ENCODE results near the gene SSR1. TPM values are rescaled to one million over a fixed set of nuclear protein-coding genes. Genes with fewer than 3 reads are reported as not detected.
A peak's percentile ranks its signal among the peaks of the same experiment; 100 is the strongest.

SSR1 gene
- total and polyA plus RNA-seq, 2 of the 13 experiments (the other 11 are each of a cell fraction or from before 2014, with no cell fraction given) = 203 to 243 TPM

- TF ChIP-seq, protein P1, sequence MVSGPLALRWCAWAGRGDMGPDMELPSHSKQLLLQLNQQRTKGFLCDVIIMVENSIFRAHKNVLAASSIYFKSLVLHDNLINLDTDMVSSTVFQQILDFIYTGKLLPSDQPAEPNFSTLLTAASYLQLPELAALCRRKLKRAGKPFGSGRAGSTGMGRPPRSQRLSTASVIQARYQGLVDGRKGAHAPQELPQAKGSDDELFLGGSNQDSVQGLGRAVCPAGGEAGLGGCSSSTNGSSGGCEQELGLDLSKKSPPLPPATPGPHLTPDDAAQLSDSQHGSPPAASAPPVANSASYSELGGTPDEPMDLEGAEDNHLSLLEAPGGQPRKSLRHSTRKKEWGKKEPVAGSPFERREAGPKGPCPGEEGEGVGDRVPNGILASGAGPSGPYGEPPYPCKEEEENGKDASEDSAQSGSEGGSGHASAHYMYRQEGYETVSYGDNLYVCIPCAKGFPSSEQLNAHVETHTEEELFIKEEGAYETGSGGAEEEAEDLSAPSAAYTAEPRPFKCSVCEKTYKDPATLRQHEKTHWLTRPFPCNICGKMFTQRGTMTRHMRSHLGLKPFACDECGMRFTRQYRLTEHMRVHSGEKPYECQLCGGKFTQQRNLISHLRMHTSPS (CRISPR knock-in tag; IDR thresholded peaks at IDR 0.05; ENCODE audit: low read depth) = peak; percentile 65; the same call in 1 of the 2 replicates
- TF ChIP-seq ELF3 (CRISPR knock-in tag; IDR thresholded peaks at IDR 0.05) (peak; percentile 61; the same call in 1 of the 2 replicates), STAT6 (CRISPR knock-in tag; IDR thresholded peaks at IDR 0.05; ENCODE audit: borderline replicate concordance) (no peak)
Observed at GRCh38 chr6:7341989-7342742, 29.2 kb upstream of the SSR1 start (continued).

DNA sequence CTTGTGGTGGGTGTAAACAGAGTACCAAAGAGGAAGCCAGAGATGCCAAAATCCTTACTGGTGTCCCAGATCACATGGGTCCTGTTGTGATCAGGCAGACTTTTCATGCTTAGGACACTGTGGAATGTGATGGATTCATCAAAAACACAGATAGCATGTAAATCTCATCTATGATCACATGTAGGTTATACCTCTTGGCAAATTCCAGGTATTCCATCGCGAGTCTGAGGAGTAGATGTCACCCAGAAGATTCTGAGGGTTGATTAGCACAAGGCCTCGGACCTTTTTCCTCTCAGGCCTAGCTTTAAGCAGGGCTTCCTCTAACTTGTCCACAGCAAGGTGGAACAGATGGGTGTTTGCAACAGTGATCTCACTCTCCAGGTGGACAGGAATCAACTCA, 28.3 kb upstream of the SSR1 start:
- Histone ChIP-seq H3K36me3 (replicated peaks in 1 of 2; ENCODE audit: control insufficient read depth in 1 of 2, insufficient read depth in 2 of 2, low read length in 2 of 2) (no peaks in the 10 kb centered on the region), H3K9me3 (ENCODE audit: low read length) (no peaks in the 10 kb centered on the region), H3K9ac (ENCODE audit: insufficient read depth, low read depth, low read length) (no peak overlapping the region), H3K4me1 (ENCODE audit: insufficient read depth, low read length) (peaks cover 35% of the 10 kb centered on the region), H3K27ac (ENCODE audit: extremely low read length, insufficient read depth, low read length) (no peak overlapping the region), H4K20me1 (ENCODE audit: insufficient read depth, low read length) (no peaks in the 10 kb centered on the region), H2AFZ (ENCODE audit: low read length) (no peak overlapping the region), H3K4me2 (ENCODE audit: low read depth, low read length) (no peak overlapping the region), H3K27me3 (ENCODE audit: control insufficient read depth in 1 of 2, insufficient read depth in 2 of 2, low read length in 2 of 2) (no peaks in the 10 kb centered on the region; a peak in 1 of 5 replicates), H3K4me3 (replicated peaks in 1 of 3; ENCODE audit: insufficient read depth in 1 of 3, low read depth in 2 of 3, low read length in 3 of 3) (no peak overlapping the region), H3K79me2 (ENCODE audit: insufficient read depth, low read length) (no peaks in the 10 kb centered on the region)
- no peak for FAIRE-seq
- in situ Hi-C loops (cut with HindIII; ENCODE audit: extremely low pct_ligation_motif_present, low pct_unique_long_range_greater_than_20kb) (no loop called here), intact Hi-C loops (cut with micrococcal nuclease; ENCODE audit: unreplicated experiment) (no loop called here)
- WGBS (ENCODE audit: low lambda C conversion rate) = 75% methylated on average over 3 of the region's 3 CpGs
- ATAC-seq = no peak
- ChIA-PET CTCF (ENCODE audit: low intra/inter-chr PET ratio, low total read pairs) (no interaction called here), POLR2A (interaction anchor here (1.2 to 2.4 kb wide), 2 partner anchors 48 to 70 kb away, joined by 5 to 7 read pairs; partner anchors contain the start of genes CAGE1 and RIOK1)
- BruUV-seq (replicated peaks) = no TSS peak
- no peak for DNase-seq (ENCODE audit: low spot score)
- no peak for TF ChIP-seq ZNF256 (CRISPR knock-in tag; conservative IDR thresholded peaks at IDR 0.05)
- TF ChIP-seq CREM (IDR thresholded peaks at IDR 0.05) = no peak
- TF ChIP-seq CREM (CRISPR knock-in tag; IDR thresholded peaks at IDR 0.05) = no peak
- TF ChIP-seq, protein P2, sequence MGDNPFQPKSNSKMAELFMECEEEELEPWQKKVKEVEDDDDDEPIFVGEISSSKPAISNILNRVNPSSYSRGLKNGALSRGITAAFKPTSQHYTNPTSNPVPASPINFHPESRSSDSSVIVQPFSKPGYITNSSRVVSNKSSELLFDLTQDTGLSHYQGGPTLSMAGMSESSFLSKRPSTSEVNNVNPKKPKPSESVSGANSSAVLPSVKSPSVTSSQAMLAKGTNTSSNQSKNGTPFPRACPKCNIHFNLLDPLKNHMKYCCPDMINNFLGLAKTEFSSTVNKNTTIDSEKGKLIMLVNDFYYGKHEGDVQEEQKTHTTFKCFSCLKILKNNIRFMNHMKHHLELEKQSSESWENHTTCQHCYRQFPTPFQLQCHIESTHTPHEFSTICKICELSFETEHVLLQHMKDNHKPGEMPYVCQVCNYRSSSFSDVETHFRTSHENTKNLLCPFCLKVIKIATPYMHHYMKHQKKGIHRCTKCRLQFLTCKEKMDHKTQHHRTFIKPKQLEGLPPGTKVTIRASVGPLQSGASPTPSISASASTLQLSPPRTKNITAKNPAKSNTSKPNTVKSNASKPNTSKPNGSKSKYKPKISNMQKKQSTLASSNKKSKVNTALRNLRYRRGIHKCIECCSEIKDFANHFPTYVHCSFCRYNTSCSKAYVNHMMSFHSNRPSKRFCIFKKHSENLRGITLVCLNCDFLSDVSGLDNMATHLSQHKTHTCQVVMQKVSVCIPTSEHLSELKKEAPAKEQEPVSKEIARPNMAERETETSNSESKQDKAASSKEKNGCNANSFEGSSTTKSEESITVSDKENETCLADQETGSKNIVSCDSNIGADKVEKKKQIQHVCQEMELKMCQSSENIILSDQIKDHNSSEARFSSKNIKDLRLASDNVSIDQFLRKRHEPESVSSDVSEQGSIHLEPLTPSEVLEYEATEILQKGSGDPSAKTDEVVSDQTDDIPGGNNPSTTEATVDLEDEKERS (CRISPR knock-in tag; IDR thresholded peaks at IDR 0.05) = no peak
- no peak for TF ChIP-seq HOMEZ (CRISPR knock-in tag; IDR thresholded peaks at IDR 0.05; ENCODE audit: low read depth)
- TF ChIP-seq PCBP2 (optimal IDR thresholded peaks at IDR 0.05; ENCODE audit: low read depth, low read length, poor library complexity, severe bottlenecking) = no peak
- no peak for TF ChIP-seq HNRNPK (IDR thresholded peaks at IDR 0.05; ENCODE audit: low read depth, low read length, poor library complexity, severe bottlenecking)
- TF ChIP-seq ELF4 (CRISPR knock-in tag; IDR thresholded peaks at IDR 0.05; ENCODE audit: borderline replicate concordance) = no peak
